Tibial nerve (tissue), 4 donors: Measurements from ENCODE around the gene EMILIN1.

Source experiments
- CTCF ChIP-seq, 5 experiments: fragments of 200-600 bp in 3 of 5; fragments of 450-650 bp in 2 of 5; sonication (generic) in 3 of 5; IDR thresholded peaks; one replicate each; pipeline ENCODE4 v1.5.1; 2016 to 2019; ENCODE audit warnings: antibody characterized with exemption in 5 of 5, mild to moderate bottlenecking in 3 of 5, moderate library complexity in 2 of 5
- EP300 ChIP-seq, 2 donors: sonication (generic); formaldehyde crosslinking; IDR thresholded peaks; one replicate each; pipeline ENCODE4 v1.6.1; 2017; ENCODE audit warnings: antibody characterized with exemption in 2 of 2, mild to moderate bottlenecking in 1 of 2
- POLR2A ChIP-seq, 2 donors: fragments of 450-650 bp; IDR thresholded peaks; one replicate each; pipeline ENCODE4 v1.6.1; 2017; ENCODE audit warnings: antibody characterized with exemption in 2 of 2, mild to moderate bottlenecking in 2 of 2, moderate library complexity in 2 of 2

- TF ChIP-seq POLR2A (IDR thresholded peaks at IDR 0.05) (no peak), CTCF (IDR thresholded peaks at IDR 0.05) (no peak), EP300 (IDR thresholded peaks at IDR 0.05) (no peak)
Measured at GRCh38 chr2:27130396-27130795, 52.0 kb downstream of the EMILIN1 start.
